HT1080 (cell line): ENCODE measurements around the gene MOG. TPM values are rescaled to one million over a fixed set of nuclear protein-coding genes. Genes with fewer than 3 reads are reported as not detected.

Experiments used
- DNase-seq: peaks from one replicate; pipeline ENCODE4 v3.0.0-alpha.2; 2015; ENCODE audit warnings: low read depth
- total RNA-seq: library from RNA; depleted of rRNA; stranded (reverse); fragments of >200 nt; shearing (Covaris generic); gene quantifications from 2 replicates; pipeline ENCODE4 v1.2.3, GENCODE V29; 2014

The MOG gene
- total RNA-seq, 1 experiment from 2014 or later = not detected

DNA sequence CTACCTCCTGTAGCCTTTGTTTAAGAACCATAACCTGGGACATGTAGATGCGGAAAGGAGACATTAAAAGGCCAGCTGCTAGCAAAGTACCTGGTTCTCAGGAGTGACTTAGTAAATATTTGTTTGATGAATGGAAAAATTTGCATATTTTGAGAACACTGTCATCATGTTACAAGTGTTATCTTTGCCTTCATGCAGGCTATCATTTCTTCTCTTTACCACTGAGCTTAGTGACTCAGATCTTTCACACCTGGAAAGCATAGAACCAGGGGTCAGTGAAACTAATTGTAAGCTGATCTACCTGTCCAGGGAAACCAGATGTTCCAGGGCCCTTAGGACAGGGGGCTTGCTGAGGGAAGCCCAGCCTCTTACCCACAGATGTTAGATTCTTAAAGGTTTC, 18.7 kb downstream of the MOG start:
- DNase-seq = no peak

DNA sequence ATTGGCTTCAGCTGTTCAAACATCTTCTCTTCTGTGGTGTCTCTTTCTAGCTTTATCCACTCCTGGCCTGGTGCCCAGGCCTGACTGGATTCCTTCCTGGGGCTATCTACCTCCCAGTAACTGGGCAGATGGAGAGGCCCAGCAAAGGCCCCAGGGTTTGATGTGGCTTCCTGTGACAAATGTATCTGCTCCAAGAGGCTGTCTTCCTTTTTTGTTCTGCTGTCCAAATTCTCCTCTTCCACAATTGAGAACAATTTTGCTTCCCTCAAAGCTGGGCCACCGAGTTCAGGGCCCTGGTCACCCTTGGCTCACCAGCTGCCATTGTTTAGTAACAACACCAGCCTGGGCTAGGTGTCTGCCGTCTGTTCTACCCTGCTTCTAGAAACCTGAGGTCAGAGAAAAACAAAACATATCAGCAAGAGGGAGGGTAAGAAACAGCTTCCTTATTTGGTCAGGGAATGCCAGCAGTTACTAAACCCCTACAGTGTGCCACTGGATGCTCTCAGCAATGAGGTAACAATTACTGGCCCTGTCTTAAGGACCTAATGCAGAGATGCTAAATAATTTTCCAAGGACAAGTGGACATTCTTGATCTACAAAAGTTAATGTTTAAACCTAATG, 20.2 kb downstream of the MOG start:
- DNase-seq = peak; percentile 53

DNA sequence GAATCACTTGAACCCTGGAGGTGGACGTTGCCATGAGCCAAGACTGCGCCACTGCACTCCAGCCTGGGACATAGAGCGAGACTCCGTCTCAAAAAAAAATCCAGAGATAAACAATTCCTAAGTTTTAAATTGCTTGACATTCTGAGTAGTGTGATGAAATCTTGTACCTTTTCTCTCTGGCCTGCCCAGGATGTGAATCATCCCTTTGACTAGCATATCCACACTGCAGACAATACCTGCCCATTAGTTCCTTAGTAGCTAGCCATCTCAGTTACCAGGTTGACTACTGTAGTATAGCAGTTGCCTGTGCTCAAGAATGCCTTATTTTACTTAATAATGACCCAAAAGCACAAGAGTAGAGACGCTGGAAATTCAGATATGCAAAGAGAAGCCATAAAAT, 21.2 kb downstream of the MOG start:
- DNase-seq = peak; percentile 32

DNA sequence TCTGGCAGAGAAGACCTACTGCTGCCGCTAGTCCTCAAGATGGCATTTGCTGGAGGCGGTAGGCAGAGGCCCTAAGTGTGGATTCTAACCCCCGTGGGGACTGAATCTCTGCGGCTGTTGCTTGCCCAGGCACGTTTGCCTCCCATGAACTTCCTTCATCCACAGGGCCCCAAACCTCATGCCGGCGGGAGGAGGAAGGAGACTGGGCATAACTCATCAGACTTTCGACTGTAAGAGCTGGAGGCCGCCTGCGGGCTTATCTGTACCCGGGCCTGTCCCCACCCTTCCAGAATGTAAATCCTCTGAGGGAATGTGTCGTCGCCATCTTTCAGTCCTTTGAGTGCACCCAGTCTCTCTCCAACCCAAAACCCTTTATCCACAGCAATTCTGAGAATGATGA, 23.1 kb downstream of the MOG start:
- DNase-seq = no peak

GRCh38 chr6:29680416-29680815, 23.5 kb downstream of the MOG start:
- DNase-seq = no peak

DNA sequence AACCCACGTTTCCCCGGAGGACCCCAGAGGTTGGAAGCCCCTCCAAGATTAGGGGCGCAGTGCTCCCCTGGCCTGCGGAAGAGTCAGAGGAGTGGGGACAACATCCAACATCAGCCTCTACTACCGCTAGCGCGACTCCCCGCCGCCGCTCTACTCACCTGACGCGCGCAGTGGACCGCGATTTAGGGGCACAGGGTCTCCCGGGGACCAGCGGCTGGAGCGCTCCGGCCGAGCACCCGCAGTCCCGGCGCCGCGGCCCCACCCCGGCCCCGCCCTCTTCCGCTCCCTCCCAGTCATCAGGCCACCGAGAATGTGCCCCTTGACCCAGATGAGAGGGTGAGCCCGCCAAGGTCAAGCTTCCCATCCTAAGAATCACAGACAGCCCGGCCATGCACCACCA, 24.0 kb downstream of the MOG start, which contains the start of gene ZFP57:
TSS of gene ZFP57 (minus strand) at position 249 of the 400 bp plus-strand sequence. CDS start 4,149 bp downstream, outside the sequence.
- DNase-seq = no peak

GRCh38 chr6:29681811-29682210, 24.9 kb downstream of the MOG start:
- DNase-seq = no peak

DNA sequence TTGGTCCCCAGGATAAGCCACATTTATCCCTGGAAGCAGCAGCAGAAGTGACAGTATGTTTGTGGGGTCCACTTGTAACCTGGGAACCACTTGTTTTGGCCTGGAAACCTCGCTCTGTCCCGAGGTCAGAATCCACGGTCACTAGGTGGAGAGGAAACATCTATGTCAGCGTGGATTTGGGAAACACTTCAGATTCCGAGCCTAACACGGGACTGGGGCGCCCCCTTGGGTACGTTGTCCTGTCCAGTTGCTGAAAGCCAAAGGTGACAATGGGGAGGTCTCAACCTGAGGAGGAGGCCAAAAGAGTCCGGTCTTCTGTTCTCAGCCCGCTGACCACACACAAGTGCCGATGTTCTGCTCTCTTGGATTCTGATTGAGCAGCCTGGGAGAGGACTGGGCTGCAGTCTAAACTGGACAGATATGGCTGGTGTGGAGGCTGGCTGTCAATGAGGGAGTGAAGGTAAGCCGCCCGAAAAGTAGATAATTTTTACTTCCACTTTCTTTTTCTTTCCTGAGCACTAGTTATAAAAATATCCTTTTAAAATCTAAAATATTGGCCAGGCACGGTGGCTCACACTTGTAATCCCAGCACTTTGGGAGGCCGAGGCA, 28.9 kb downstream of the MOG start:
- DNase-seq = no peak

GRCh38 chr6:29694637-29695036, 37.7 kb downstream of the MOG start:
- DNase-seq = no peak

DNA sequence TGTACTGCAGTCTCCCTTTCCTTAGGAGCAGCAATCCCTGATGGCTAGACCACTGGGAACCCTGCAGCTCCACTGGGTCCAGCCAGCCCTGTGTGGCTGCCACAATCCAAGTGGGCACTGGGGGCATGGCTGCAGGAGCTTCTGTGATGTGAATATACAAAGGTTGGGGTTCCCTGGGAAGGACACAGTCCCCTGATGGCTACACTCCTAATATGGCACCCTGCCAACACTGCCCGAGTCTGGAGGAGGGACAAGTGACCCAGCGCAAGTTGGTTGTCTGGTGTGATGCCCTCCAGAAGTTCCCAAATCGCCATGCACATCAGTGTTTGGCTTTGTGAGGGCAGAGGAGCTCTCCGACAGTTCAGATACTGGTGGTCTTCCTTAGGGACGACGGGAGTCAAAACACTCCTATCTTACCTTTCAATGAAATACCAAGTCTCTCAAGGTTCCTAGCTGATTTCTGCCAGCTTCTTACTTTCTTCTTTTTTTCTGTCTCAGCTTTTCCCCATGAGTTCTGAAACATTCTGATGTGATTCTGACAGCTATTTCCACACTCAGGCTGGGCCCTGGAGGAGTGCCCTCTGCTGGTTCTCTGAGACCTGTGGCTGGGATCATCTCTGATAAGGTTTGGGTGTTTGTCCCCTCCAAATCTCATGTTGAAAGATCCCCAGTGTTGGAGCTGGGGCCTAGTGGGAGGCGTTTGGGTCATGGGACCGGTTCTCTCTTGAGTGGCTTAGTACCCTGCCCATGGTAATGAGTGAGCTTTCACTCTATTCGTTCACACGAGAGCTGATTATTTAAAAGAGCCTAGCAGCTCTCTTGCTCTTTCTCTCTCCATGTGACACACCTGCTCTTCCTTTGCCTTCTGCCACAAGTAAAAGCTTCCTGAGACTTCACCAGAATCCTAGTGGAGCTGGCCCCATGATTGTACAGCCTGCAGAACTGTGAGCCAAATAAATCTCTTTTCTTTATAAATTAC, 39.5 kb downstream of the MOG start:
- no peak for DNase-seq

GRCh38 chr6:29702519-29703103, 45.7 kb downstream of the MOG start:
- DNase-seq = peak; percentile 35

- peak; percentile 49 for DNase-seq
Measured at GRCh38 chr6:29705389-29706231, 48.7 kb downstream of the MOG start.

- peak; percentile 15 for DNase-seq
Measured at GRCh38 chr6:29708432-29709179, 51.7 kb downstream of the MOG start.

GRCh38 chr6:29709188-29709587, 52.3 kb downstream of the MOG start:
- no peak for DNase-seq

- no peak for DNase-seq
Measured at GRCh38 chr6:29710281-29710941, 53.5 kb downstream of the MOG start.

GRCh38 chr6:29720863-29721262, 64.0 kb downstream of the MOG start:
- DNase-seq = no peak
